Endothelial cell of umbilical vein (primary cell): ENCODE results near the gene SON. TPM values are rescaled to one million over a fixed set of nuclear protein-coding genes. Genes with fewer than 3 reads are reported as not detected.

Source experiments
- BruUV-seq: library from RNA; stranded (reverse); fragments of 400-500 nt; replicated peaks from 2 replicates; lab custom pipeline; 2021; lab: Mats Ljungman, UMichigan
- CTCF ChIA-PET: fragments of 300-600, 350-600 bp; sonication (Branson Sonifier 250); formaldehyde crosslinking; loops from one replicate; lab custom pipeline; 2021; ENCODE audit warnings: antibody characterized with exemption, inconsistent platforms; lab: Charles Lee
- POLR2A ChIA-PET: fragments of 300-600, 350-600 bp; sonication (Branson Sonifier 250); formaldehyde crosslinking; loops from one replicate; lab custom pipeline; 2021; ENCODE audit warnings: antibody characterized with exemption, inconsistent platforms; lab: Charles Lee
- DNase-seq: peaks from one replicate; pipeline ENCODE4 v3.0.0-alpha.2; 2011; ENCODE audit warnings: low read depth, low spot score
- FAIRE-seq: peaks from 2 replicates; lab custom pipeline; 2011; peaks lifted over from hg19 to GRCh38; lab: Jason Lieb, UNC
- H2AFZ ChIP-seq: 2 replicates; pipeline ENCODE4 v1.6.0; 2012; ENCODE audit warnings: low read depth, low read length, control low read depth, inconsistent platforms
- H3K27ac ChIP-seq: 2 replicates; pipeline ENCODE4 v1.5.1; 2011; ENCODE audit warnings: low read depth, mild to moderate bottlenecking, control low read depth, low read length, moderate library complexity; ENCODE audit not compliant: insufficient read depth
- H3K27me3 ChIP-seq, 2 experiments: 2 replicates each; pipeline versions ENCODE4 v1.6.0 to v1.6.1; 2011; ENCODE audit warnings: low read length in 2 of 2, mixed read lengths in 1 of 2; ENCODE audit not compliant: control insufficient read depth in 2 of 2, insufficient read depth in 2 of 2
- H3K36me3 ChIP-seq, 2 experiments: 2 replicates in 1 of 2; 3 replicates in 1 of 2; pipeline ENCODE4 v1.5.1; 2011; ENCODE audit warnings: low read length in 2 of 2, mild to moderate bottlenecking in 1 of 2, moderate library complexity in 1 of 2; ENCODE audit not compliant: control insufficient read depth in 2 of 2, insufficient read depth in 2 of 2; ENCODE audit errors: extremely low read depth in 1 of 2
- H3K4me1 ChIP-seq: 3 replicates; pipeline ENCODE4 v1.5.1; 2011; ENCODE audit warnings: mild to moderate bottlenecking, low read length; ENCODE audit not compliant: control insufficient read depth, insufficient read depth; ENCODE audit errors: extremely low read depth
- H3K4me2 ChIP-seq: 2 replicates; pipeline ENCODE4 v1.6.1; 2011; ENCODE audit warnings: low read length, control low read depth, mixed read lengths; ENCODE audit not compliant: insufficient read depth
- H3K4me3 ChIP-seq, 3 experiments: fragments of 200-600 bp in 1 of 3; sonication (generic), shearing (Covaris generic) in 1 of 3; replicated peaks in 1 of 3; 2 replicates each; pipeline ENCODE4 v1.5.1; 2011 to 2016; ENCODE audit warnings: control low read depth in 3 of 3, low read length in 3 of 3, mild to moderate bottlenecking in 2 of 3, inconsistent platforms in 1 of 3, low read depth in 1 of 3, moderate library complexity in 1 of 3; ENCODE audit not compliant: insufficient read depth in 1 of 3
- H3K79me2 ChIP-seq: 2 replicates; pipeline ENCODE4 v1.6.0; 2012; ENCODE audit warnings: low read length, inconsistent platforms; ENCODE audit not compliant: control insufficient read depth, insufficient read depth
- H3K9ac ChIP-seq: replicated peaks from 2 replicates; pipeline ENCODE3; 2011; ENCODE audit warnings: low read length, control low read depth; ENCODE audit not compliant: insufficient read depth; ENCODE audit errors: extremely low read depth
- H3K9me1 ChIP-seq: replicated peaks from 3 replicates; pipeline ENCODE4 v1.6.0; 2011; ENCODE audit warnings: mild to moderate bottlenecking, low read length; ENCODE audit not compliant: control insufficient read depth, insufficient read depth; ENCODE audit errors: extremely low read depth
- H3K9me3 ChIP-seq: replicated peaks from 2 replicates; pipeline ENCODE4 v1.5.1; 2012; ENCODE audit warnings: low read length, inconsistent platforms; ENCODE audit not compliant: control insufficient read depth, insufficient read depth
- H4K20me1 ChIP-seq: replicated peaks from 2 replicates; pipeline ENCODE3; 2011; ENCODE audit warnings: mild to moderate bottlenecking, low read length; ENCODE audit not compliant: control insufficient read depth, insufficient read depth; ENCODE audit errors: extremely low read depth
- EZH2 ChIP-seq: IDR thresholded peaks from 2 replicates; pipeline ENCODE4 v1.6.1; 2012; ENCODE audit warnings: borderline replicate concordance, low read depth, mild to moderate bottlenecking, moderate library complexity, low read length, inconsistent platforms; ENCODE audit not compliant: severe bottlenecking
- FOS ChIP-seq: IDR thresholded peaks from 2 replicates; pipeline ENCODE4 v1.6.1; 2011; ENCODE audit warnings: mild to moderate bottlenecking, low read length, moderate library complexity, borderline replicate concordance; ENCODE audit not compliant: insufficient read depth
- GATA2 ChIP-seq: IDR thresholded peaks from 2 replicates; pipeline ENCODE4 v1.7.0; 2011; ENCODE audit warnings: low read depth, mild to moderate bottlenecking, moderate library complexity, mixed read lengths, low read length; ENCODE audit not compliant: insufficient read length, insufficient read depth
- JUN ChIP-seq: IDR thresholded peaks from 2 replicates; pipeline ENCODE4 v1.6.1; 2011; ENCODE audit warnings: borderline replicate concordance, low read depth; ENCODE audit not compliant: insufficient read length, insufficient read depth
- MYC ChIP-seq: IDR thresholded peaks from one replicate; pipeline ENCODE4 v1.6.1; 2011; ENCODE audit warnings: mild to moderate bottlenecking, low read depth, low read length
- POLR2A ChIP-seq: IDR thresholded peaks from 2 replicates; pipeline ENCODE4 v1.6.1; 2012; ENCODE audit warnings: low read depth, mild to moderate bottlenecking, control low read depth, low read length
- POLR2AphosphoS5 ChIP-seq: IDR thresholded peaks from 2 replicates; pipeline ENCODE4 v1.6.1; 2012; ENCODE audit warnings: low read depth, mild to moderate bottlenecking, control low read depth, low read length, moderate library complexity; ENCODE audit not compliant: insufficient read depth
- dilution Hi-C: fragments of 300-500 bp; cut with MboI; formaldehyde crosslinking; loops from one replicate; pipeline ENCODE4 v1.15.0; 2019; ENCODE audit warnings: low sequenced_read_pairs; ENCODE audit not compliant: extremely low pct_ligation_motif_present
- intact Hi-C: fragments of 100-400 bp; cut with micrococcal nuclease; formaldehyde crosslinking; loops from one replicate; pipeline ENCODE4 v1.10.0; 2022
- polyA plus RNA-seq, 4 experiments: library from polyadenylated mRNA; depleted of rRNA in 3 of 4; stranded (reverse) in 3 of 4; unstranded in 1 of 4; fragments of >200 nt; gene quantifications; 2 replicates each; pipeline versions ENCODE4 v1.2.1 to v1.2.3, GENCODE V29; 2011 to 2012; ENCODE audit warnings: missing spikeins in 1 of 4
- total RNA-seq: library from RNA; stranded (reverse); gene quantifications from 2 replicates; pipeline ENCODE4 v1.2.3, GENCODE V29; 2021
- TF ChIP-seq, protein P1 (sequence below): IDR thresholded peaks from 2 replicates; pipeline ENCODE4 v1.6.1; 2011; ENCODE audit not compliant: insufficient read depth, insufficient read length
- TF ChIP-seq, protein P2 (sequence below), 2 donors: IDR thresholded peaks; 1 replicate in 1 of 2; 2 replicates in 1 of 2; pipeline ENCODE4 v1.5.1; 2011; ENCODE audit warnings: low read length in 2 of 2, mild to moderate bottlenecking in 2 of 2, moderate library complexity in 2 of 2, control low read depth in 1 of 2, inconsistent platforms in 1 of 2, low read depth in 1 of 2; ENCODE audit not compliant: insufficient read depth in 1 of 2; ENCODE audit errors: extremely low read depth in 1 of 2

Gene SON
- total and polyA plus RNA-seq, 2 donors (not counting 3 experiments of a cell fraction or from before 2014, with no cell fraction given) = 107 to 304 TPM

DNA sequence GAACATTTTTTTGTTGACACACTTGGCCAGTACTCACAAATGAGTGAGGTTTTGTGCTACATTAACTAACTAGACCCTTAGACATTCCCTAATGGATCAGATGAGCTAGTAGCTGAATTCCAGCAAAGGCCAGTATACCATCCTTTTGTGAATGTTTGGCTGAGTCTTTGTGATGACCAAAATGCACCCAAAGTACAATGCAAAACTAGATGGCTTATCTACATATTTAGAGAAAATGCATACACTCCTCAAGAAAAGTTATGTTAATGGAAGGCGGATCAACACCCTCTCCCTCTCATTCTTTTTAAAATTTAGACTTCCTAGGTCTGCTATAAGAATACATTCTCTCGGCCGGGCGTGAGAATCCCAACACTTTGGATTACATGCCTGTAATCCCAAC is 31.2 kb upstream of the SON start:
- intact Hi-C loops = no loop called here
- no peaks in the 10 kb centered on the region for H3K4me1 ChIP-seq
- no peak overlapping the region for H3K9ac ChIP-seq
- H3K36me3 ChIP-seq = peaks cover 13 to 14% of the 10 kb centered on the region in 2 experiments
- no peaks in the 10 kb centered on the region for H3K9me3 ChIP-seq
- H3K4me2 ChIP-seq = no peak overlapping the region
- no peak overlapping the region for H2AFZ ChIP-seq
- no peaks in the 10 kb centered on the region for H3K79me2 ChIP-seq
- POLR2A ChIA-PET = no interaction called here
- H3K9me1 ChIP-seq = no peaks in the 10 kb centered on the region
- H3K27ac ChIP-seq = no peak overlapping the region
- dilution Hi-C loops = no loop called here
- TF ChIP-seq POLR2A (no peak), FOS (no peak), JUN (no peak), POLR2AphosphoS5 (no peak), MYC (no peak), GATA2 (no peak), EZH2 (no peak)
- TF ChIP-seq, protein P1, sequence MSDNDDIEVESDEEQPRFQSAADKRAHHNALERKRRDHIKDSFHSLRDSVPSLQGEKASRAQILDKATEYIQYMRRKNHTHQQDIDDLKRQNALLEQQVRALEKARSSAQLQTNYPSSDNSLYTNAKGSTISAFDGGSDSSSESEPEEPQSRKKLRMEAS = no peak
- TF ChIP-seq, protein P2, sequence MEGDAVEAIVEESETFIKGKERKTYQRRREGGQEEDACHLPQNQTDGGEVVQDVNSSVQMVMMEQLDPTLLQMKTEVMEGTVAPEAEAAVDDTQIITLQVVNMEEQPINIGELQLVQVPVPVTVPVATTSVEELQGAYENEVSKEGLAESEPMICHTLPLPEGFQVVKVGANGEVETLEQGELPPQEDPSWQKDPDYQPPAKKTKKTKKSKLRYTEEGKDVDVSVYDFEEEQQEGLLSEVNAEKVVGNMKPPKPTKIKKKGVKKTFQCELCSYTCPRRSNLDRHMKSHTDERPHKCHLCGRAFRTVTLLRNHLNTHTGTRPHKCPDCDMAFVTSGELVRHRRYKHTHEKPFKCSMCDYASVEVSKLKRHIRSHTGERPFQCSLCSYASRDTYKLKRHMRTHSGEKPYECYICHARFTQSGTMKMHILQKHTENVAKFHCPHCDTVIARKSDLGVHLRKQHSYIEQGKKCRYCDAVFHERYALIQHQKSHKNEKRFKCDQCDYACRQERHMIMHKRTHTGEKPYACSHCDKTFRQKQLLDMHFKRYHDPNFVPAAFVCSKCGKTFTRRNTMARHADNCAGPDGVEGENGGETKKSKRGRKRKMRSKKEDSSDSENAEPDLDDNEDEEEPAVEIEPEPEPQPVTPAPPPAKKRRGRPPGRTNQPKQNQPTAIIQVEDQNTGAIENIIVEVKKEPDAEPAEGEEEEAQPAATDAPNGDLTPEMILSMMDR (IDR thresholded peaks at IDR 0.05; ENCODE audit: extremely low read depth in 1 of 2, insufficient read depth in 1 of 2, low read depth in 1 of 2, low read length in 2 of 2) = no peak
- no TSS peak for BruUV-seq
- no peaks in the 10 kb centered on the region for H4K20me1 ChIP-seq
- no peaks in the 10 kb centered on the region for H3K27me3 ChIP-seq
- DNase-seq = no peak
- CTCF ChIA-PET = interaction anchor here (2.0 kb wide), 1 partner anchor 94 kb away, joined by 8 read pairs; no protein-coding TSS in a partner anchor
- FAIRE-seq = no peak
- H3K4me3 ChIP-seq = no peak overlapping the region
